ENCODE results near the gene WDR7.

GRCh38 chr18:56959120-56959519 is 308.0 kb downstream of the WDR7 start:
- TF ChIP-seq CTCF (IDR thresholded peaks at IDR 0.05) (no peak), POLR2A (IDR thresholded peaks at IDR 0.05) (no peak)
